Cardiac muscle cell (in vitro differentiated cells and primary cell): ENCODE results near the gene TMEM132C. TPM values are rescaled to one million over a fixed set of nuclear protein-coding genes. Genes with fewer than 3 reads are reported as not detected.

Source experiments
- DNase-seq, 2 donors: peaks; one replicate each; pipeline versions ENCODE4 v3.0.0 to v3.0.0-alpha.2; 2010 to 2017; ENCODE audit warnings: low read depth in 1 of 2, low spot score in 1 of 2
- H3K27ac ChIP-seq: fragments of 200-600 bp; sonication (generic); 2 replicates; pipeline ENCODE4 v1.5.1; 2016
- H3K27me3 ChIP-seq: fragments of 200-600 bp; sonication (generic); 2 replicates; pipeline ENCODE4 v1.6.0; 2016; ENCODE audit warnings: control low read depth
- H3K36me3 ChIP-seq: fragments of 200-600 bp; sonication (generic); 2 replicates; pipeline ENCODE4 v1.5.1; 2016; ENCODE audit warnings: control low read depth
- H3K4me1 ChIP-seq: fragments of 200-600 bp; sonication (generic); 2 replicates; pipeline ENCODE4 v1.8.1; 2017; ENCODE audit warnings: low read depth, mild to moderate bottlenecking, mixed run types
- H3K4me3 ChIP-seq: fragments of 200-600 bp; sonication (generic); 2 replicates; pipeline ENCODE4 v1.5.1; 2016; ENCODE audit warnings: mild to moderate bottlenecking
- H3K9me3 ChIP-seq: fragments of 200-600 bp; sonication (generic); 2 replicates; pipeline ENCODE4 v1.5.1; 2017; ENCODE audit warnings: low read depth, mild to moderate bottlenecking, control low read depth
- polyA plus RNA-seq: library from polyadenylated mRNA; unstranded; fragments of >200 nt; fragmentation: Nextera tagmentation; extraction: Ambion mirVana; gene quantifications from 2 replicates; pipeline ENCODE4 v1.2.1, GENCODE V29; 2016
- total RNA-seq: library from RNA; depleted of rRNA; stranded (reverse); fragments of >200 nt; gene quantifications from 2 replicates; pipeline ENCODE4 v1.2.3, GENCODE V29; 2016
- TF ChIP-seq, protein P1 (sequence below): IDR thresholded peaks from 2 replicates; pipeline ENCODE4 v1.5.1; 2012; ENCODE audit warnings: low read depth, mild to moderate bottlenecking, low read length

Gene TMEM132C
- total and polyA plus RNA-seq, 2 experiments from 2014 or later, result 1.8 to 2.5 TPM

DNA sequence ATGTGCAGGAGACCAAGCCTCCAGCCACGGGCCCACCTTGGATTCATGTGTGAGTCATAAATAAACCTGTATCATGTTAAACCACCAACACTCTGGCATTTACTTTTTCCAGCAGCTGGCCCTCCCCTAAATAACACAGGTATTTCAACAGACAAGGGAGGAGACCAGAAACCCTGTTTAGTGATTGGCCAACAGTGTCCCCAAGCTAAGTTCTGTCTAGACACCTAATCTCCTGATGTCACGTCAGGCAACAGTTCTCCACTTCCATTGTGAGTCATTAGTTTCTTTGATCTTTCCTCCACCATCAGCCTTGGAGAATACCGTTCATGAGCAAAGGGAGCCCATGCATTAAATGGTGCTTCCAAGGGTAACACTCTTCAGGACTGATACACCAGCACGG, 196.9 kb downstream of the TMEM132C start:
- Histone ChIP-seq H3K27me3 (no peaks in the 10 kb centered on the region), H3K4me1 (no peaks in the 10 kb centered on the region), H3K36me3 (no peaks in the 10 kb centered on the region), H3K4me3 (no peak overlapping the region), H3K9me3 (no peaks in the 10 kb centered on the region), H3K27ac (no peak overlapping the region)
- DNase-seq, result no peak
- TF ChIP-seq, protein P1, sequence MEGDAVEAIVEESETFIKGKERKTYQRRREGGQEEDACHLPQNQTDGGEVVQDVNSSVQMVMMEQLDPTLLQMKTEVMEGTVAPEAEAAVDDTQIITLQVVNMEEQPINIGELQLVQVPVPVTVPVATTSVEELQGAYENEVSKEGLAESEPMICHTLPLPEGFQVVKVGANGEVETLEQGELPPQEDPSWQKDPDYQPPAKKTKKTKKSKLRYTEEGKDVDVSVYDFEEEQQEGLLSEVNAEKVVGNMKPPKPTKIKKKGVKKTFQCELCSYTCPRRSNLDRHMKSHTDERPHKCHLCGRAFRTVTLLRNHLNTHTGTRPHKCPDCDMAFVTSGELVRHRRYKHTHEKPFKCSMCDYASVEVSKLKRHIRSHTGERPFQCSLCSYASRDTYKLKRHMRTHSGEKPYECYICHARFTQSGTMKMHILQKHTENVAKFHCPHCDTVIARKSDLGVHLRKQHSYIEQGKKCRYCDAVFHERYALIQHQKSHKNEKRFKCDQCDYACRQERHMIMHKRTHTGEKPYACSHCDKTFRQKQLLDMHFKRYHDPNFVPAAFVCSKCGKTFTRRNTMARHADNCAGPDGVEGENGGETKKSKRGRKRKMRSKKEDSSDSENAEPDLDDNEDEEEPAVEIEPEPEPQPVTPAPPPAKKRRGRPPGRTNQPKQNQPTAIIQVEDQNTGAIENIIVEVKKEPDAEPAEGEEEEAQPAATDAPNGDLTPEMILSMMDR, result no peak

DNA sequence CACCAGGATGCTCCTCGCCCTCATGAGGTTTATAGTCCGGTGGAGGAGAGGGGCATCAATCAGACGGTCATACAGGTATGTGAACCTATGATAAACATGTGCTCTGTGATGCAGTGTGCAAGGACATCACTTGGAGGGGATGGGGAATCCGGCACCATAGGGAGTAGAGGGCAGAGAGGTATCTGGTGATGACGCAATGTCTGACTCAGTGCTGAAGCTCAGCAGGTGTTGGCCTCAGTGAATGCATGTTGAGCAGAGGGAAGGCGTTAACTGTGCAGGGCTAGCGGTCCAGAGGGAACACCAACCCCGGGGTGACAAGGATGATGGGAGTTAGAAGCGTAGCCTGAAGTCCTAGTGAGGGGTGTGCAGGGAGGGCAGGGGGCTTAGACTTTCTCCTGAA, 200.9 kb downstream of the TMEM132C start:
- Histone ChIP-seq H3K27ac (no peak overlapping the region), H3K4me1 (no peaks in the 10 kb centered on the region), H3K4me3 (no peak overlapping the region), H3K9me3 (no peaks in the 10 kb centered on the region), H3K27me3 (no peaks in the 10 kb centered on the region), H3K36me3 (no peaks in the 10 kb centered on the region)
- DNase-seq, result no peak
- TF ChIP-seq, protein P1, result no peak

DNA sequence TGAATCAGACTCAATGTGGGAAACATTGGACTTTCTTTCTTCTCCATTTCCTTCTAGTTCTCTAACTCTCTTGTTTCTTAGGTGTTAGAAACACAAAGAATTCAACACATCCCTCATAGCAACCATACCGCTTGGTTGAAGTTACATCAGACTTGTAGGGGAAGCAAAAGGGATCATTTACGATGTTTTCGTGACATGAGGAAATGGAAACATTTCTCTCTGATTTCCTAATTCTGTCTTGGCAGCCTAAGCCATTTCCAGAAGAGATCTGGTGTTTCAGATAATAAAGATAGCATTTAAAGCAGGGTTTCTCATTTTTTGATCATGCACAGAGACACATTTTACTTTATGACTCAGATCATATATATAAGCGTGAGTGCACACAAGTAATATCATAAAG, 202.0 kb downstream of the TMEM132C start:
- H3K27me3 ChIP-seq, result no peaks in the 10 kb centered on the region
- H3K36me3 ChIP-seq, result no peaks in the 10 kb centered on the region
- TF ChIP-seq, protein P1, result no peak
- no peaks in the 10 kb centered on the region for H3K9me3 ChIP-seq
- no peak overlapping the region for H3K27ac ChIP-seq
- H3K4me1 ChIP-seq, result no peaks in the 10 kb centered on the region
- no peak for DNase-seq
- H3K4me3 ChIP-seq, result no peak overlapping the region

DNA sequence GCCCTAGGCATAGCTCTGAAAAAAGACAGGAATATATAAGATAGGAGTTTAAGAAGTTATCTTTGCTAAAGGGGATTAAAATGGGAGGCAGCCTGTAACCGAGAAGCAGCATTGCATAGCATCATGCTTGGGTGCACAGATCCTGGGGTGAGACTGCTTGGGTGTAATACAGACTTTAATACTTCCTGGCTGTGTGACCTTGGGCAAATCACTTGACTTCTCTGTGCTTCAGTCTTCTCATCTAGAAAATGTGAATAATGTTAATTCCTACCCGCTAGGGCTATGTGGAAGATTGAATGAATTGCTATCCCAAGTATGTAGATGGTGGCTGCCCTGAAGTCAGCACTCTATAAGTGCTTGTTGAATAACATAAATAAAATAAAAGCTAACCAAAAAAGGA, 204.5 kb downstream of the TMEM132C start:
- Histone ChIP-seq H3K4me1 (no peaks in the 10 kb centered on the region), H3K27me3 (no peaks in the 10 kb centered on the region), H3K36me3 (no peaks in the 10 kb centered on the region), H3K4me3 (no peak overlapping the region), H3K27ac (no peak overlapping the region), H3K9me3 (no peaks in the 10 kb centered on the region)
- TF ChIP-seq, protein P1, result no peak
- no peak for DNase-seq

DNA sequence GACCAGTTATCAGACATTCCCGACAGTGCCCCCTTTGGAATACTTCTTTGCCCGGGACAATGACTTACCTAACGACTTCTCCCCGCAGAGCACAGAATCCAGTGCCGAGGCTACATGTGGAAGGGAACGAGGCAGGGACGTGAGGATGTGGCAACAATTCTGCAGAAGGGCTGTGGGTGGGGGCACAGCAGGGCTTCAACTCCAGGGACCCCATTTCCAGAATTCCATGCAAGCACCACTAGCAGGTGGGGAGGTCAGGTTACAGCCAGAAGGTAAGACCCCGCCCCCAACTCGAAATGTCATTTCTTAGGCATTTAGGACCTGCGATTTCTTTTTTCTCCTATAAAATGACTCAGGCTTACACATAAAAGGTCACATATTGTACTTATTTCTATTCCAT, 207.9 kb downstream of the TMEM132C start:
- Histone ChIP-seq H3K36me3 (no peaks in the 10 kb centered on the region), H3K4me3 (no peak overlapping the region), H3K4me1 (no peaks in the 10 kb centered on the region), H3K9me3 (no peaks in the 10 kb centered on the region), H3K27ac (no peak overlapping the region), H3K27me3 (no peaks in the 10 kb centered on the region)
- no peak for DNase-seq
- TF ChIP-seq, protein P1, result no peak

DNA sequence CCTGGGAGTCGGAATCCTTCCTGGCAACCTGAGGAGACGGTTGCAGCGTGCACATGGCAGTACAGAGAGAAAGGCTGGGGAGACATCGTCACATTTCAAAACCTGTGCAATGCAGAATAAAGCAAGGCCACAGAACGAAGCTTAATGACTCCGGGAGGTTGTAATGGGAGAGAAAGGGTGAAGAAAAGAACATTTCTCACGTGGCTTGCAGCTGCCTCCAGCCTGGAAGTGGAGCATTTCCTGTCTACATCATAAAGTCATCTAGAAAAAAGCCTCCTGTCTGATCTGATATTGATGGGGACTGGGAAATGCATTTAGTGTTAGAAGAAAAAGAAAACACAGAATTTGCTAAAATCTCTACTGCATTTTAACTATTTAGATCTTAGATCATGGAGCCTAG, 209.3 kb downstream of the TMEM132C start:
- Histone ChIP-seq H3K9me3 (no peaks in the 10 kb centered on the region), H3K36me3 (no peaks in the 10 kb centered on the region), H3K27me3 (no peaks in the 10 kb centered on the region), H3K4me3 (no peak overlapping the region), H3K4me1 (no peaks in the 10 kb centered on the region), H3K27ac (no peak overlapping the region)
- TF ChIP-seq, protein P1, result no peak
- no peak for DNase-seq
